DMS 273 (cell line): ENCODE data around the gene MNS1.
A peak's percentile ranks its signal among the peaks of the same experiment; 100 is the strongest.
"Not testable (repeated sequence)": the region's sequence is repeated elsewhere in the genome, so short reads cannot be mapped to it uniquely, and the experiment has no call there.

ENCODE experiments used
- DNase-seq: peaks from one replicate; lab custom pipeline; 2025; ENCODE audit not compliant: unreplicated experiment; lab: John Stamatoyannopoulos, UW

MNS1 gene

GRCh38 chr15:56454836-56455235 is 10.1 kb downstream of the MNS1 start:
- no peak for DNase-seq

- no peak for DNase-seq
Observed at GRCh38 chr15:56445746-56446145, 19.2 kb downstream of the MNS1 start.

GRCh38 chr15:56442354-56442753 is 22.6 kb downstream of the MNS1 start:
- DNase-seq, result no peak

GRCh38 chr15:56440214-56440770 is 24.6 kb downstream of the MNS1 start:
- DNase-seq, result no peak

- no peak for DNase-seq
Observed at GRCh38 chr15:56432304-56432703, 32.6 kb downstream of the MNS1 start.

GRCh38 chr15:56428821-56429458 is 36.0 kb downstream of the MNS1 start:
- peak; percentile 37 for DNase-seq

GRCh38 chr15:56425976-56426375 is 39.0 kb downstream of the MNS1 start:
- no peak for DNase-seq

- DNase-seq, result no peak
Observed at GRCh38 chr15:56425276-56425675, 39.7 kb downstream of the MNS1 start.

- not testable (repeated sequence) for DNase-seq
Observed at GRCh38 chr15:56413114-56413733, 51.7 kb downstream of the MNS1 start.

- peak; percentile 14 for DNase-seq
Observed at GRCh38 chr15:56411122-56411749, 53.7 kb downstream of the MNS1 start.

GRCh38 chr15:56410721-56411120 is 54.2 kb downstream of the MNS1 start:
- peak; percentile 43 for DNase-seq

GRCh38 chr15:56399209-56399608 is 65.7 kb downstream of the MNS1 start:
- DNase-seq, result not testable (repeated sequence)

GRCh38 chr15:56397325-56397724 is 67.6 kb downstream of the MNS1 start:
- not testable (repeated sequence) for DNase-seq

- no peak for DNase-seq
Observed at GRCh38 chr15:56394909-56395308, 70.0 kb downstream of the MNS1 start.

GRCh38 chr15:56393277-56393676 is 71.7 kb downstream of the MNS1 start:
- DNase-seq, result no peak

- DNase-seq, result peak; percentile 11
Observed at GRCh38 chr15:56390739-56391267, 74.1 kb downstream of the MNS1 start.

GRCh38 chr15:56385908-56386307 is 79.0 kb downstream of the MNS1 start:
- DNase-seq, result no peak

GRCh38 chr15:56383010-56383409 is 81.9 kb downstream of the MNS1 start:
- DNase-seq, result no peak
